Fibroblast of villous mesenchyme (primary cell): Measurements from ENCODE around the gene YBX1. TPM values are rescaled to one million over a fixed set of nuclear protein-coding genes. Genes with fewer than 3 reads are reported as not detected.
"Not testable (repeated sequence)": the region's sequence is repeated elsewhere in the genome, so short reads cannot be mapped to it uniquely, and the experiment has no call there.

ENCODE experiments used
- DNase-seq: peaks from one replicate; pipeline ENCODE4 v3.0.0-alpha.2; 2010; ENCODE audit warnings: low read depth
- H3K4me3 ChIP-seq: 2 replicates; pipeline ENCODE4 v1.5.1; 2011; ENCODE audit warnings: low read depth, mild to moderate bottlenecking, low read length
- CTCF ChIP-seq: IDR thresholded peaks from 2 replicates; pipeline ENCODE4 v1.5.1; 2012; ENCODE audit warnings: low read depth, mild to moderate bottlenecking, low read length; ENCODE audit not compliant: insufficient read depth
- total RNA-seq: library from RNA; depleted of rRNA; stranded (reverse); fragments of >200 nt; gene quantifications from 2 replicates; pipeline ENCODE4 v1.2.3, GENCODE V29; 2012

Gene YBX1
- total RNA-seq, 1 donor = 578 TPM

- no peak for DNase-seq
- H3K4me3 ChIP-seq = no peak overlapping the region
- no peak for TF ChIP-seq CTCF
Observed at GRCh38 chr1:42703888-42704464, 21.8 kb downstream of the YBX1 start.

GRCh38 chr1:42712808-42713207 is 30.6 kb downstream of the YBX1 start:
- DNase-seq = not testable (repeated sequence)

GRCh38 chr1:42713293-42713692 is 31.1 kb downstream of the YBX1 start:
- no peak for DNase-seq
- no peak overlapping the region for H3K4me3 ChIP-seq
- TF ChIP-seq CTCF = no peak

More at GRCh38 chr1:42712808-42713207, 30.6 kb downstream of the YBX1 start:
- not testable (repeated sequence) for H3K4me3 ChIP-seq

- not testable (repeated sequence) for DNase-seq, H3K4me3 ChIP-seq
Observed at GRCh38 chr1:42714441-42714840, 32.2 kb downstream of the YBX1 start.

- no peak for DNase-seq
- H3K4me3 ChIP-seq = no peak overlapping the region
- no peak for TF ChIP-seq CTCF
Observed at GRCh38 chr1:42720868-42721267, 38.6 kb downstream of the YBX1 start.

- no peak for DNase-seq
- TF ChIP-seq CTCF = no peak
- no peak overlapping the region for H3K4me3 ChIP-seq
Observed at GRCh38 chr1:42721926-42722325, 39.7 kb downstream of the YBX1 start.

GRCh38 chr1:42722403-42722802 is 40.2 kb downstream of the YBX1 start:
- not testable (repeated sequence) for DNase-seq, H3K4me3 ChIP-seq

GRCh38 chr1:42723511-42723910 is 41.3 kb downstream of the YBX1 start:
- no peak overlapping the region for H3K4me3 ChIP-seq
- DNase-seq = no peak
- TF ChIP-seq CTCF = no peak

GRCh38 chr1:42725820-42726219 is 43.6 kb downstream of the YBX1 start:
- H3K4me3 ChIP-seq, DNase-seq: not testable (repeated sequence)
